Measurements from ENCODE around the gene FAM111A. TPM values are rescaled to one million over a fixed set of nuclear protein-coding genes. Genes with fewer than 3 reads are reported as not detected.
"Not testable (repeated sequence)": the region's sequence is repeated elsewhere in the genome, so short reads cannot be mapped to it uniquely, and the experiment has no call there.

FAM111A gene, protein sequence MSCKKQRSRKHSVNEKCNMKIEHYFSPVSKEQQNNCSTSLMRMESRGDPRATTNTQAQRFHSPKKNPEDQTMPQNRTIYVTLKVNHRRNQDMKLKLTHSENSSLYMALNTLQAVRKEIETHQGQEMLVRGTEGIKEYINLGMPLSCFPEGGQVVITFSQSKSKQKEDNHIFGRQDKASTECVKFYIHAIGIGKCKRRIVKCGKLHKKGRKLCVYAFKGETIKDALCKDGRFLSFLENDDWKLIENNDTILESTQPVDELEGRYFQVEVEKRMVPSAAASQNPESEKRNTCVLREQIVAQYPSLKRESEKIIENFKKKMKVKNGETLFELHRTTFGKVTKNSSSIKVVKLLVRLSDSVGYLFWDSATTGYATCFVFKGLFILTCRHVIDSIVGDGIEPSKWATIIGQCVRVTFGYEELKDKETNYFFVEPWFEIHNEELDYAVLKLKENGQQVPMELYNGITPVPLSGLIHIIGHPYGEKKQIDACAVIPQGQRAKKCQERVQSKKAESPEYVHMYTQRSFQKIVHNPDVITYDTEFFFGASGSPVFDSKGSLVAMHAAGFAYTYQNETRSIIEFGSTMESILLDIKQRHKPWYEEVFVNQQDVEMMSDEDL
- total RNA-seq = 42.2 and 106 TPM in 2 replicates

DNA sequence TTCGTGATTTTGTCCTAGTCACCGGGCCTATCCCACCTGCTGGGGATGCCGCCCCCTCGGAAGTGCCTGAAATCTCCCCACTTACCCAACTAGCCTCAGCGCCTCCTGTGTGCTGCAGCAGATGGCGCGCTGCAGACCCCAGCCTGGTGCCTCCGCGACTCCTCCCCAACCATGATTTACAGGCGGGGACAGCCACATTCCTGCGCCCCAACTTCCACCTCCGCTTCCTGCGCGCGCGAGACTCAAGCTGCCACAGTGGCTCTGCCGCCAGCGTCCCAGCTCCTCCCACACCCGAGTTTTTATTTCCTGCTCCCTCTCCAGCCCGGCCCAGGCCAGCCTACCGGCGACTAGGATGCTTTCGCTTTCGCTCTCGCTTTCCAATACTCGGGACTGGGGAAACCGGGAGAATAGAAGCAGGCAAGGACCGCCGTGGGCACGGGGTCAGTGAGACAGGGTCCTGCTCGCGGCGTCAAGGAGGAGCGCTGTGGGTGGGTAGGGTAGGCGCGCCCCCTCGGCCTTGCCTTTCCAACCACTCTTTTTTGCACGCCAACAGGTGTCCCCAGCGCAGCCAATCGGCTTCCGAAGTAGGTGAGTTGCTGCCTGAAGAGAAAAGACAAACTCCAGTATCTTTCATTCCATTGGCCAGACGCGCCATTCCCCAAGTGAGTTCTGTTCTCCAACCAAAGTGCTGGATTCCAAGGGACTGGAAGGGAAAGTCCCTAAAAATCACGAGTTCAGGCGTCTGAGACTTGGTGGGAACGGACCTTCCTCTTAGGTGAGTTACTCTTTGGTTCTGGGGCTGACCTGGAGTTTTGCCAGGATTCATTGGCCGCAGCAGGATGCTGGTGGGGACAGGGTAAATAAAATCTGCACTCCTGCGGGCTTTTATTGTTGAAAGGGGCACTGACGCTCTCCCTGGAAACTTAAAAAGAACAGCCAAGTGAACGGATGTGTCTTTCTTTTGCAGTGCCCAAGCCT is at the start of gene FAM111A:
FAM111A (plus strand) TSS at position 327 of the 978 bp plus-strand sequence. CDS start 6,017 bp downstream, outside the sequence.
- DNase-seq (ENCODE audit: low read depth, low spot score) = peak; percentile 62

DNA sequence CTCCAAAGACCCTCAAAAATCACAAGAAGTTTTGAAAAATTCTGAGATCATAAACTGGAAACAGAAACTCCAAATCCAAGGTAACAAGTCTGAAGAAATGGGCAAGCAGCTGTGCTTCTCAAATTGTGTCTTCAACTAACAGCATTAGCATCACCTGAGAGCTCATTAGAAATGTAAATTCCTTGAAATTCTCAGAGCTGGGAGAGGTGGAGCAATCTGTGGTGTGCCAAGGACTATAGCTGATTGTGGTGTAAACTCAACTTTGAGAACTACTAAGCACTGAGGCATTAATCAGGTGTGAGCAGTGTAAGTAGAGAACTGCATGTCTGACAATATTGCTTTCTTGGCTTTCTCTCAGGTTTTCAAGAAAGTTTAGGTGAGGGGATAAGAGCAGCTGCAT is 49.1 kb upstream of the FAM111A start:
- DNase-seq (ENCODE audit: low read depth, low spot score) = not testable (repeated sequence)

DNA sequence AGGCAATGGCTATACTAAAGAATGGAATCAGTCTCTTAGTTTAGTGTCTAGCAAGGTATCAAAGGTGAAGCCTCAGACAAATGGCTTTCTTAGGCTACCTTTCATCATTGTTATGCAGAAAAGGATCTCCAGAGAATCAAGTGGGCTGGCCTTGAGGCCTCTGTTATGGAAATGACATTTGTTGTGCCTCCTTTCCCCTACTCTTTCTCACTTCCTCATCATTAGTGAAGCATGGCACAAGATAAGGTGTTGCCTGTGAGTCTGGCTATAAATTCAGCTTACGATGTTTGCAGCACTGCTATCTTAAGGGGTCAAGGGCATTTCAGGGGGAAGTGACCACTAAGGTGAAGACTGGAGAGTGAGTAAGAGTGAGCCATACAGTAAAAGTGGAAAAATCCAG is 47.4 kb upstream of the FAM111A start:
- not testable (repeated sequence) for DNase-seq (ENCODE audit: low read depth, low spot score)

DNA sequence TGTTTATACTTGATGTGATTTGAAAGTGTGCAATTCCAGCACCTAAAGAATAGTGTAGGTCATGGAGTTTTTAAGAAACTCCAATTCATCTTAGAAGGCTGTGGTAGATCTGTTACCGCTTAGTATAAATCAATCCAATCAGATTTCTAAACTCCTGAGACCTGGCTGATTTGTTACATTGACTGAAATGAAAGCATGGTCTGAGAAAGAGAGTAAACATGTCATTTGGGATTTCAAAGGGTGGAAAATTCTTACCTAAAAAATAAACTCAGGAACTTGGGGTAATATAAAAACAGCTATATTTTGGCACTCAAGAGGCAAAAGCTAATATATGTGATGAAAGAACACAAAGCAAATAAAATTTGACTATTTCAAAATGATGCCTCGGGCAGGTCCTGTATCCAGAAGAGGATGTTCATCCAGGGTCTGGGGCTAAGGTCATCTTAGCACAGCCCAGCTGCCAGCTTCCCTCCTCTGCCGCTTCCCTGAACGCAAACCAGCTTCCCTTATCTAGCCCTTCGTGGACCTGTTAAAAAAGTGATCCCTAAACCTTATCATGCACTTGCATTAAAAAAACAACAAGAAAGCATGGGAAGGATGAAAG is 46.6 kb upstream of the FAM111A start:
- DNase-seq (ENCODE audit: low read depth, low spot score) = not testable (repeated sequence)

DNA sequence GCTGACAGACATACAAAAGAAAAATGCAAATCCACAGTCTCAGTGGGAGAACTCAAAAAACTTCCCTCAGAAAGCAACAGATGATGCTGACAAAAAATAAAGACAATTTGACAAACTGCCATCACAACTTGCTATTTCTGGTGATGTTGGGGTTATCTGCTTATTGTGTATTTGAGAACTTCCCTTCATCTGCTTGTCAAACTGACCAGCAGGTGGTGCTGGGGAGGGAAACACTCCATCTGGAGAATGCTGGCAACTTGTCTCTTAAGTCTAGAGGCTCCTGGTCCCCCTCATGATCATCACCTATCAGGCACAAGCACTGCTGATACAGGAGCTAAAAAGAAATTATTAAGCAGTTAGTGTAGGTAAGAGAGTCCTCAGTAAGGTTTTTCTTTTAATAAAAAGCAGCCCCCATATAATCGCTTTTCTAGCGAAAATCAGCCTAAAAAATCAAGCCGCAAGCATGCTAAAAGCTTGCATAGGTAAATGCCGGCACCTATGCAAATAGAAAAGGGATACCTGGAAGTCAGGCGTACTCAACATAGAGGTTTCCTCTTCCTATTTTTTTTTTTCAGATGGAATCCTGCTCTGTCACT is 45.4 kb upstream of the FAM111A start:
- peak; percentile 20 for DNase-seq (ENCODE audit: low read depth, low spot score)

DNA sequence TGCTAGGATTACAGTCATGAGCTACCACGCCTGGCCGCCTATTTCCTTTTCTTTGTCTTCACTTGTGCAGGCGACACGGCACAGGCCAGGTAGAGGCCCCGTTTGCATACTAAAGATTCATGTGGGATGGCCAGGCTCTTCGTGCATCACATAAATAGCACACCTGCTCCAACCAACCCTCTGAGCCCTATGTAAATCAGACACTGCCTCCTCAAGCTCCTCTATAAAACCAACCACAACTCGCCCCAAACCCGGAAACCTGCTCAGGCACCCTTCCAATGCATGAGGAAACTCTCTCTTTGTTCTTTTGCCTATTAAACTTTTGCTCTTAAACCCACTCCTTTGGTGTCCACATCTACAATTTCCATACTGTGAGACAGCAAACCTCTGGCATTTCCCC is 44.7 kb upstream of the FAM111A start:
- DNase-seq (ENCODE audit: low read depth, low spot score) = not testable (repeated sequence)

DNA sequence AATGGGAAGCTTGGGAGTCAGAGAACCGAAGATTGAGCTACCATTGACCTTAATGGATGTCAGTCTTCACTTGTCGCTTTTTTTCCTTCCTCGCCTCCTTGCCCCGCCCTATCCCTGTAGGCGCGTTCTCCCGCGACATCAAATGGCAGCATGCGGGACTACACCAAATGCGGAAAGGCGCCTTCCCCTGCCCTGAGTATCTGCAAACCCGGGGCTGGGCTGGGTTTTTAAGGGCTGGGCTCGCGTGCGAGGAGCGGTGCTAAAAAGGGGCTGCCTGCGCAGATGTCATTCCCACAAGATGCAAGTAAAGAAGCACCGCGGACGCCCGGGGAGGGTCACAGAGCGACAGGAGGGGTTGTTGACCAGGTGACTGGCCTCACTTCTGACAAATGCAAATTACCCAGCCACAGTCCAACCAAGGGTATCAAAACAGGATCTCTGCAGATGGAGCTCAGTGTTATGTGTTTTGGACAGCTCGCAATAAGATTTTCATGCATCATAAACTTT is 40.3 kb upstream of the FAM111A start:
- DNase-seq (ENCODE audit: low read depth, low spot score) = no peak

DNA sequence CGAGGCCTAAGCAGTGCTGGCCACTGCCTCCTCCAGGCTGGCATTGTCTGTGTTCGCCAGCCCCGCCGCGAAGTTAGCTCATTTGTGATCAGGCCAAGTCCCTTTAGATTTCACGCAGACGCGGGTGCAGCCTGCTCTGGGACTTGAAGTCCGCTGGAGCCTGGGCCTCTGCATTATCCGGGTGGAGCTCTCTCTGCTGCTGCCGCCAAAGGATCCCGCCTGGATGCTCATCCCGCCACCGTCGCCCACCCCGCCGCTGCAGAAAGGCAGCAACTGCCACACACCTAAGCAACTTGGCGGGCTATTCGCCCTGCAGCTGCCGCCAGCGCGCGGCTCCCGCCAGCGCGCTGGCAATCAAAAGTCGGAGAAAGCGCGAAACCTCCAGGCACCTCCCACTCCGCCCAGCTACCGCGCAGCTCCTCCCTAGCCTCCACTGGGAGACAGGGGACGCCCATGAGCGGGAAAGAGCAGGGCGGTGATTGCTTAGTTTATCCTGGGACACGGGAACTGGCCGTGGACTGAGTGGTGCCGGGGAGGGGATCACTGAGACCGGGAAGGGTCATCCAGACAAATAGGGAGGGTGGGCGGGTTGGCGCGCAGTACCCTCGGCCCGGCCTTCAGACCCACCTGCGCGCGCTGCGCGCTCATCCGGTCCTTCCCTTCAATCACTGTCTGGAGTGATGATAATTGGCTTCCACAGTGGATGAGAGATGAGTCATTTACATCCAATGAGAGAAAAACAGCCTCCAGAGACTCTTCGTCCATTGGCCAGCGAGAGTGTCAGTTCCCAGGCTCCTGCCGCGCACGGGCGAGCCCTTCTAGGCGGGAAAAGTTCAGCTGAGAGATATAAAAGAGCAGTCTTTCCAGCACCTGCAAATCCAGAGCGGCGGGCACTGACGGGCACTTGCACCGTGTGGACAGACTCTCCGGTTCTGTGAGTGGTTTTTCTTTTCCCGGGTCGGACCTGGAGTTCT is 36.0 kb upstream of the FAM111A start, which contains the start of gene FAM111B:
FAM111B (plus strand) TSS at position 875 of the 974 bp plus-strand sequence. CDS start 2,389 bp downstream, outside the sequence.
- peak; percentile 66 for DNase-seq (ENCODE audit: low read depth, low spot score)

DNA sequence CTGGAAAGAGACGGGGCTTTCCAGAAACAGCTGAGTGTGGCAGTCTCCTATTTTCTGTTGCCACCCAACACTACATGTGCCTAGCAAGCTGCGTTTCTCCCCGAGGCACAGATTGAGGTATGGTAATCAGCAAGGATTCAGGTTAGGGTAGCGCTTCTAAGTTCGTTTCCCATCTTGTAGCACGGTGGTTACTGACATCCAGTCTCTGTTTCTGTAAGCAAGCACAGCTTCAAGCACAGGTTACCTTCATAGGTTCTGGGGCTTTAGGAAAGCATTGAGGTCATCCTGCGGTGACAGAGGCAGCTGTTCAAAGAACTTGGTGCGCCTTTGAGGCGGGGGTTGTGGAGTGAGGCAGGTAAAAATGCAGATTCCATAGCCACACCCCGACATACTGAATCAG is 34.9 kb upstream of the FAM111A start:
- not testable (repeated sequence) for DNase-seq (ENCODE audit: low read depth, low spot score)

DNA sequence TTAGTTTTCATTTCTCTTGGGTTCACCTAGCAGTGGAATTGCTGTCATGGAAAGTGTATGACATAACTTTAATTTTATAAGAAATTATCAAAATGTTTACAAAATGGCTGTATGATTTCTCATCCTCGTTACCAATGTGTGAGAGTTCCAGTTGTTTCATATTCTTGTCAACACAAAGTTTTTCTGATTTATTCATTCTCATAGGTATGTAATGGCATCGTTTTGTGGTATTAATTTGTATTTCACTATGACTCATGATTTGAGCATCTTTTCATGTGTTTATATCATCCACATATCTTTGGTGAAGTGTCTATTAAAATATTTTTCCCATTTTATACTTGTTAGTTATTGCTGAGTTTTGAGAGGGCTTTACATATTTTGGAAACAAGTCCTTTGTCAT is 30.2 kb upstream of the FAM111A start:
- DNase-seq (ENCODE audit: low read depth, low spot score) = no peak

DNA sequence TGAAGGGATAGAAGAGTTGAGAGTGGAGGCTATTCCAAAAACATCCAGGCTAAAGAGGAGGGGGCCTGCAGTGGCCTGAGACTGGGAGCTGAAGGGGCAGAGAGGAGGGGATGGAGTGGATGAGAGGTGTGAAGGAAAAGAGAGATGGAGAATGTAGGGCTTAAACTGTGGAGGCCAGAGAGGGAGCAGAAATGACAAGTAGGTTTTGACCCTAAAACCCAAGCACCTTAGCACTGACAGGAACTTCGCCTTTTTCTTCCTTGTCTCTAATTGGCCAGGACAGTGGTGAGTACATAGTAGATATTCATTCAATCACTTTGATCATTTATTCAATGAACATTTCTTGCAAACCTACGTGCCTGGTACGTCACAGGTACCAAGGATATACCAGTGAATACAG is 28.3 kb upstream of the FAM111A start:
- DNase-seq (ENCODE audit: low read depth, low spot score) = no peak

DNA sequence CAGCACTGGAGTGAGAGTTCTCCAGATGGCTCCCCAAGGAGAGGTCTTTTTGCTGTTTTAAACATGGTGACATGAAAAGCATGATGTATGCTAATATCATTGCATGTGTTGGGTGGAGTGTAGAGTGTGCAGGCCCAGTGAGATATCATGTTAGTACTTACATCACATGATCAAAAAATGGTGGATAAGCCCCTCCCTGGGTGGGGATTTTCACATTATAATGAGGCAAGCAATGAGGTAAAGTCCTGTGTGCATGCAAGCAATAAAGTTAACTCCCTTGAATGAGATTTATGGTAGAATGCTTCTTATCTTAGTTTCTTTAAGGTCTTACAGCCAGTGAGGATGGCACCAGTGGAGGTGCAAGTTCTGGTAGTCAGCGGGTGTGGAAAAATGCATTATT is 27.1 kb upstream of the FAM111A start:
- no peak for DNase-seq (ENCODE audit: low read depth, low spot score)

DNA sequence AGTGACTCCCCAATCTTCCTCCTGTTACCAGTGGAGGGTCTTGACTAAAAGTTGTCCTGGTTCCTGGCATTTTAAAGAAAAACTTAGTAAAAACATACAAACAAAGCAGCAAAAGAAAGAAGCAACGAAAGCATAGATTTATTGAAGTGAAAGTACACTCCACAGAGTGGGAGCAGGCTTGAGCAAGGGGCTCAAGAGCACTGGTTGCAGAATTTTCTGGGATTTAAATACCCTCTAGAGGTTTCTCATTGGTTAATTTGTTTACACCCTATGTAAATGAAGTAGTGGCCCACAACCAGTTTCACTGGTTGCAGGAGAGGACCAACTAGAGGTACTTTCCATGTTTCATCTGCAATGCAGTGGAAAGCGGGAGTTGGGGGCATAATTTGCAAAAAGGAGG is 24.9 kb upstream of the FAM111A start:
- DNase-seq (ENCODE audit: low read depth, low spot score) = no peak

DNA sequence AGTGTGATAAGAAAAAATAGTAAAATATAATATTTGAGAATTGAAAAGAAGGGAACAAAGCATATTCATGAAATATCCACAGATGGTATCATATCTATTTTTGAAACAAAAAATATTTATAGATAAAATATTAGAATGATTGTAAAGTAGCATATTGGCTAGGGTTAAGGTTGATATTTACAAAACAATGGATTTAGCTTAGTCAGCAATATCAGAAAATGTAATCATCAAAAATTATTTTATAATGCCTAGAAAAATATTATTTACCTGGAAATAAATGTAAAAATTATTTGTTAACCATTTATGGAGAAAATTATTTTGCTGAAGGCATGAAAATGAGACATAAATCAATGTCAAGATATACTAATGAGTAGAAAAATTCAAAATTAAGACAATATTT is 22.8 kb upstream of the FAM111A start:
- DNase-seq (ENCODE audit: low read depth, low spot score) = no peak

DNA sequence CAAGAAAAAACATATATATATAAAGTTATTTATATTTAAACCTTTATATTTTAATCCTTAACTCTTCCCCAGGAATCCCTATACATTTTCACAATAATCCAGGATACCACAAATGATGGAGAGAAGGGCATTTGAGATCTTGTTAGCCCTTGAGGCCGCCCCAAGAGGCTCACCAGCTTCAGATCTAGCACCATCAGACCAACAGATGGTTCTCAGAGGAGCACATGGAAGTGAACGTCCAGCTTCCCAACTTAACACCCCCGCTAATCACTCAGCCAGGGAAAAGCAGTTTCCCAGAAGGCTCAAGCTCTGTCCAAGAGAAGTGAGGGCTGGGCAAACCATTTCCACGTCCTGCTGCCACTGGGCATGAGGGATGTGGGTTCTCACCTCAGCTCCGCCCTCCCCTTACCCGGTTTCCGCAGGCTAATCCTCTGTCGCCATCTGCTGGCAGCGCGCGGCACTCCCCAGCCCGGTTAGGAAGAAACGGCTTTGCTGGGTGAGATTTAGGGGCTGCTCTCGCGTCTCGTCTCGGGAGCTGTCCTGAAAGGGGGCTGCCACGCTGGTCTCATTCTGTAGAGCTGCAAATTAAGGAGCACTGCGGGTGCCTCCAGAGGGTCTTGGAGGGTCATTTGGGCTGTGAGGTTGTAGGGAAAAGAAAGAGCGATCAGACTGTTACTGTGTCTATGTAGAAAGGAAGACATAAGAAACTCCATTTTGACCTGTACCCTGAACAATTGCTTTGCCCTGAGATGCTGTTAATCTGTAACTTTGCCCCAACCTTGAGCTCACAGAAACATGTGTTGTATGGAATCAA is 6.8 kb upstream of the FAM111A start:
- peak; percentile 26 for DNase-seq (ENCODE audit: low read depth, low spot score)

DNA sequence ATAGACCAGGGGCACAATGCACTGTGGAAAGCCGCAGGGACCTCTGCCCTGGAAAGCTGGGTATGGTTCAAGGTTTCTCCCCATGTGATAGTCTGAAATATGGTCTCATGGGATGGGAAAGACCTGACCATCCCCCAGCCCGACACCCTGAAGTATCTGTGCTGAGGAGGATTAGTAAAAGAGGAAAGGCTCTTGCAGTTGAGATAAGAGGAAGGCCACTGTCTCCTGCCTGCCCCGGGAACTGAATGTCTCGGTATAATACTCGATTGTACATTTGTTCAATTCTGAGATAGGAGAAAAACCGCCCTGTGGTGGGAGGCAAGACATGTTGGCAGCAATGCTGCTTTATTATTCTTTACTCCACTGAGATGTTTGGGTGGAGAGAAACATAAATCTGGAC is 6.1 kb upstream of the FAM111A start:
- not testable (repeated sequence) for DNase-seq (ENCODE audit: low read depth, low spot score)

DNA sequence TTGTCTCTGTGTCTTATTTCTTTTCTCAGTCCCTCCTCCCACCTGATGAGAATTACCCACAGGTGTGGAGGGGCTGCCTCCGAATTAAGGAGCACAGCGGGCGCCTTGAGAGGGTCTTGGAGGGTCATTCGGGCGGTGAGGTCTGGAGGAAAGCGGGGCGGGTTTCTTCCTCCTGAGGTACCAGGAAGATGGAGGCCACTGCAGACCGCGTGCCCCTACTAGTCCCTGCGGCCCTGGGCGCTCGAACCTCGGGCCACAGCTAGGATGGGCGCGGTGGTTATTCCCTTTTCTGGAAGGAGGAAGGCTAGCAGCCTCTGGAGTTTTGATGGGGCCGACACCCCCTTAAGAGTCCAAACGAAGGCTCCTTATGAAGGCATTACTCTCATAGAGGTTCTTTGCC is 5.5 kb upstream of the FAM111A start:
- no peak for DNase-seq (ENCODE audit: low read depth, low spot score)

DNA sequence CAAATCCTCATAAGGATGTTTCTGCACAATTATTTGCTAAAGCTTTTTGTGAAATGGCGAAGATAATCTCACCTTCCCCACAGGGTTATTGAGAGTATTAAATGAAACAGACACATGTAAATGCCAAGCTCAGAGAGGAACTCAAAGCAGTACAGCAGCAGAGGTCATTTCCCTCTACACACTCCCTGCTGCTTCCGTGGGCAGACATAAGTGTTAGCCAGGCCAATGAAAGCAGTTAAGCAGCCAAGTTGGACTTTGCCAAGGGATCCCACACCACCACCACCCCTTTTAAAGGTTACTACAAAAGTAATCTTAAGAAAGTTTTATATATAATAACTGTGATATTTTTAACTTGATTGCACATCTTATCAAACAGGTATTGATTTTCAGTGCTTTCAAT is 4.0 kb upstream of the FAM111A start:
- peak; percentile 19 for DNase-seq (ENCODE audit: low read depth, low spot score)
